A673 (cell line): Measurements from ENCODE around the gene PLXDC2. TPM values are rescaled to one million over a fixed set of nuclear protein-coding genes. Genes with fewer than 3 reads are reported as not detected.

Experiments
- BruUV-seq: library from RNA; stranded (reverse); fragments of 400-500 nt; replicated peaks from 2 replicates; lab custom pipeline; 2021; lab: Mats Ljungman, UMichigan
- CTCF ChIA-PET: fragments of 300-600 bp; sonication (Branson Sonifier 250); formaldehyde crosslinking; loops from one replicate; lab custom pipeline; 2022; ENCODE audit warnings: antibody characterized with exemption; lab: Charles Lee
- POLR2A ChIA-PET: fragments of 300-600 bp; sonication (Branson Sonifier 250); formaldehyde crosslinking; loops from one replicate; lab custom pipeline; 2022; ENCODE audit warnings: antibody characterized with exemption; ENCODE audit not compliant: low non-redundant PET; lab: Charles Lee
- DNase-seq: peaks from one replicate; pipeline ENCODE4 v3.0.0-alpha.2; 2015; ENCODE audit warnings: low spot score
- H3K27ac ChIP-seq: fragments of 200-600 bp; sonication (generic); 2 replicates; pipeline ENCODE4 v1.5.1; 2016; ENCODE audit warnings: mixed run types, low read depth, mild to moderate bottlenecking, mixed read lengths, antibody characterized with exemption, low read length; ENCODE audit not compliant: poor library complexity, severe bottlenecking
- H3K27me3 ChIP-seq: fragments of 200-600 bp; sonication (generic); replicated peaks from 2 replicates; pipeline ENCODE4 v1.6.1; 2017; ENCODE audit warnings: mixed run types, low read depth, mild to moderate bottlenecking, mixed read lengths, antibody characterized with exemption, low read length; ENCODE audit not compliant: insufficient read depth, poor library complexity
- H3K36me3 ChIP-seq: fragments of 200-600 bp; sonication (generic); 2 replicates; pipeline ENCODE4 v1.6.1; 2016; ENCODE audit warnings: mixed run types, mild to moderate bottlenecking, mixed read lengths, antibody characterized with exemption, low read length; ENCODE audit not compliant: insufficient read depth, poor library complexity, severe bottlenecking
- H3K4me1 ChIP-seq: fragments of 200-600 bp; sonication (generic); 2 replicates; pipeline ENCODE4 v1.6.1; 2017; ENCODE audit warnings: mixed run types, mild to moderate bottlenecking, mixed read lengths, antibody characterized with exemption, low read length; ENCODE audit not compliant: insufficient read depth, poor library complexity, severe bottlenecking
- H3K4me3 ChIP-seq: fragments of 200-600 bp; sonication (generic); 2 replicates; pipeline ENCODE4 v1.5.1; 2016; ENCODE audit warnings: low read depth, mixed run types, mild to moderate bottlenecking, mixed read lengths, low read length; ENCODE audit not compliant: poor library complexity, severe bottlenecking
- H3K9me3 ChIP-seq: fragments of 200-600 bp; sonication (generic); 2 replicates; pipeline ENCODE4 v1.6.1; 2016; ENCODE audit warnings: mixed run types, low read depth, mild to moderate bottlenecking, mixed read lengths, antibody characterized with exemption, low read length; ENCODE audit not compliant: poor library complexity, severe bottlenecking
- EZH2 ChIP-seq: fragments of 200-600 bp; sonication (generic); IDR thresholded peaks from 2 replicates; pipeline ENCODE4 v1.6.1; 2017; ENCODE audit warnings: borderline replicate concordance, low read depth, mild to moderate bottlenecking, mixed read lengths, antibody characterized with exemption, low read length; ENCODE audit not compliant: poor library complexity, severe bottlenecking
- intact Hi-C: fragments of 100-400 bp; cut with micrococcal nuclease; formaldehyde crosslinking; loops from one replicate; pipeline ENCODE4 v1.10.0; 2022; ENCODE audit not compliant: unreplicated experiment
- total RNA-seq: library from RNA; stranded (reverse); gene quantifications from 2 replicates; pipeline ENCODE4 v1.2.3, GENCODE V29; 2021
- TF ChIP-seq, protein P1 (sequence below): fragments of 300-800, 200-600 bp; sonication (generic); conservative IDR thresholded peaks from 2 replicates; pipeline ENCODE4 v1.5.1; 2017; ENCODE audit warnings: low read depth, mild to moderate bottlenecking, antibody characterized with exemption, low read length, moderate library complexity, mixed read lengths

The PLXDC2 gene
- total RNA-seq, 1 experiment from 2014 or later: 74.8 TPM

DNA sequence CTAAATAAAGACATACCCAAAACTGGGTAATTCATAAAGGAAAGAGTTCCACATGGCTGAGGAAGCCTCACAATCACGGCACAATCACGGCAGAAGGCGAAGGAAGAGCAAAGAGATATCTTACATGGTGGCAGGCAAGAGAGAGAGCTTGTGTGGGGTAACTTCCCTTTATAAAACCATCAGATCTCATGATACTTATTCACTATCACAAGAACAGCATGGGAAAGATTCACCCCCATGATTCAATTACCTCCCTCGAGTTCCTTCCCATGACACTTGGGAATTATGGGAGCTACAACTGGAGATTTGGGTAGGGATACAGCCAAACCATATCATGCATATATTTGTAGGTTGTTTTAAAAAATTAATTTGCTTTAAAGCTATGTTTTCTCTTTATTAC lies 217.2 kb downstream of the PLXDC2 start:
- peaks cover 7% of the 10 kb centered on the region for H3K4me1 ChIP-seq
- no TSS peak for BruUV-seq
- ChIA-PET POLR2A (no interaction called here), CTCF (no interaction called here)
- DNase-seq: no peak
- no peaks in the 10 kb centered on the region for H3K36me3 ChIP-seq
- intact Hi-C loops: no loop called here
- H3K27ac ChIP-seq: no peak overlapping the region
- H3K9me3 ChIP-seq: no peaks in the 10 kb centered on the region
- H3K4me3 ChIP-seq: no peak overlapping the region
- no peaks in the 10 kb centered on the region for H3K27me3 ChIP-seq
- TF ChIP-seq, protein P1, sequence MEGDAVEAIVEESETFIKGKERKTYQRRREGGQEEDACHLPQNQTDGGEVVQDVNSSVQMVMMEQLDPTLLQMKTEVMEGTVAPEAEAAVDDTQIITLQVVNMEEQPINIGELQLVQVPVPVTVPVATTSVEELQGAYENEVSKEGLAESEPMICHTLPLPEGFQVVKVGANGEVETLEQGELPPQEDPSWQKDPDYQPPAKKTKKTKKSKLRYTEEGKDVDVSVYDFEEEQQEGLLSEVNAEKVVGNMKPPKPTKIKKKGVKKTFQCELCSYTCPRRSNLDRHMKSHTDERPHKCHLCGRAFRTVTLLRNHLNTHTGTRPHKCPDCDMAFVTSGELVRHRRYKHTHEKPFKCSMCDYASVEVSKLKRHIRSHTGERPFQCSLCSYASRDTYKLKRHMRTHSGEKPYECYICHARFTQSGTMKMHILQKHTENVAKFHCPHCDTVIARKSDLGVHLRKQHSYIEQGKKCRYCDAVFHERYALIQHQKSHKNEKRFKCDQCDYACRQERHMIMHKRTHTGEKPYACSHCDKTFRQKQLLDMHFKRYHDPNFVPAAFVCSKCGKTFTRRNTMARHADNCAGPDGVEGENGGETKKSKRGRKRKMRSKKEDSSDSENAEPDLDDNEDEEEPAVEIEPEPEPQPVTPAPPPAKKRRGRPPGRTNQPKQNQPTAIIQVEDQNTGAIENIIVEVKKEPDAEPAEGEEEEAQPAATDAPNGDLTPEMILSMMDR: no peak
- TF ChIP-seq EZH2: no peak

DNA sequence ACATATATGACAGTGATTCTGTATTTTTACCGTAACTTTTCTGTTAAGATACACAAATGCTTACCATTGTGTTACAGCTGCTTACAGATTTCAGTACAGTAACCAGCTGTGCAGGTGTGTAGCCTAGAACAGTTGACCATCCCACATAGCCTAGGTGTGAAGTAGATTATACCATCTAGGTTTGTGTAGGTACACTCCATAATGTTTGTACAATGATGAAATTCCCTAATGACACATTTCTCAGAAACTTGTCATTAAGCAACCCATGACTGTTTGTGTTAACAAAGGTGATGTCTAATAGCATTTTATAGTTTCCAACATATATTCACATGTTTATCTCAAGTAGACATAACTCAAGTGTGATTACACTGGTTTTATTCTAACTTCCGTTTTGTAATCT lies 218.5 kb downstream of the PLXDC2 start:
- peaks cover 7% of the 10 kb centered on the region for H3K4me1 ChIP-seq
- H3K27me3 ChIP-seq: no peaks in the 10 kb centered on the region
- POLR2A ChIA-PET: no interaction called here
- H3K36me3 ChIP-seq: no peaks in the 10 kb centered on the region
- CTCF ChIA-PET: no interaction called here
- H3K27ac ChIP-seq: no peak overlapping the region
- no peaks in the 10 kb centered on the region for H3K9me3 ChIP-seq
- no peak for DNase-seq
- no TSS peak for BruUV-seq
- intact Hi-C loops: no loop called here
- TF ChIP-seq, protein P1: no peak
- TF ChIP-seq EZH2: no peak
- H3K4me3 ChIP-seq: no peak overlapping the region

DNA sequence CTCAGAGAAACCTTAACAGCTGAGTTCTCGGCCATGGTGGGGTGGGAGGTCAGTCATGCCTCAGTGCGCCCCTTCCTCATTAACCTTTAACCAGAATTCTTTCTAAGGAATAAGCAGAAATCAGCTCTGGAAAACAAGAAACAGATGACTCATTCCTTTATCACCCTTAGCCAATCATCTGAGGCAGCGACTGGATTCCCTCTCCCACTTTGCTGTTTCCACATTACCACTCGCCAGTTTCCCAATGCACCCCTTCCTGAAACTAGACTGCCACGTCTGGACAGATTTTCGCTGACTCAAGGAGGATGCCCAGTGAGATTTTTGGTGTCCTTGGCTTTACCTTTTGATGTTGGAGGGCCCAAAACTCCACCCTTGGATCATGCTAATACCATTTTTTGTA lies 223.8 kb downstream of the PLXDC2 start:
- DNase-seq: peak; percentile 20
- BruUV-seq: no TSS peak
- Histone ChIP-seq H3K36me3 (no peaks in the 10 kb centered on the region), H3K27me3 (no peaks in the 10 kb centered on the region), H3K27ac (no peak overlapping the region), H3K4me1 (peaks cover 19% of the 10 kb centered on the region), H3K4me3 (no peak overlapping the region), H3K9me3 (no peaks in the 10 kb centered on the region)
- intact Hi-C loops: no loop called here
- POLR2A ChIA-PET: no interaction called here
- CTCF ChIA-PET: no interaction called here
- TF ChIP-seq, protein P1: no peak
- TF ChIP-seq EZH2: no peak
